Inferior parietal cortex (tissue), 1 donor: Measurements from ENCODE around the gene KCNA3.

Source experiments
- DNase-seq: peaks from one replicate; pipeline ENCODE4 v3.0.0-alpha.2; 2016; ENCODE audit errors: extremely low spot score

The KCNA3 gene

GRCh38 chr1:110674337-110675059 is at the start of gene KCNA3:
KCNA3 (minus strand) TSS chr1:110674940; CDS start chr1:110674809, 131 bp downstream.
- DNase-seq = no peak

- DNase-seq = no peak
These were observed 48.1 kb upstream of the KCNA3 start for GRCh38 chr1:110722807-110723206.

- no peak for DNase-seq
These were observed 45.2 kb upstream of the KCNA3 start for GRCh38 chr1:110719908-110720307.

GRCh38 chr1:110718452-110718851 is 43.7 kb upstream of the KCNA3 start:
- DNase-seq = no peak

GRCh38 chr1:110717179-110717578 is 42.4 kb upstream of the KCNA3 start:
- DNase-seq = no peak

- peak; percentile 32 for DNase-seq
These were observed 39.7 kb upstream of the KCNA3 start for GRCh38 chr1:110714374-110714995.

GRCh38 chr1:110713221-110713620 is 38.5 kb upstream of the KCNA3 start:
- DNase-seq = no peak

GRCh38 chr1:110710314-110710713 is 35.6 kb upstream of the KCNA3 start:
- no peak for DNase-seq

- DNase-seq = no peak
These were observed 34.3 kb upstream of the KCNA3 start for GRCh38 chr1:110708974-110709440.

GRCh38 chr1:110707232-110707631 is 32.5 kb upstream of the KCNA3 start:
- no peak for DNase-seq

- no peak for DNase-seq
These were observed 31.9 kb upstream of the KCNA3 start for GRCh38 chr1:110706621-110707020.

GRCh38 chr1:110702260-110702659 is 27.5 kb upstream of the KCNA3 start:
- no peak for DNase-seq

GRCh38 chr1:110700767-110701166 is 26.0 kb upstream of the KCNA3 start:
- no peak for DNase-seq

GRCh38 chr1:110697606-110698005 is 22.9 kb upstream of the KCNA3 start:
- no peak for DNase-seq

- DNase-seq = no peak
These were observed 22.1 kb upstream of the KCNA3 start for GRCh38 chr1:110696818-110697217.

GRCh38 chr1:110690709-110691365 is 16.1 kb upstream of the KCNA3 start:
- no peak for DNase-seq

- DNase-seq = no peak
These were observed 15.1 kb upstream of the KCNA3 start for GRCh38 chr1:110689868-110690267.

GRCh38 chr1:110688514-110688913 is 13.8 kb upstream of the KCNA3 start:
- no peak for DNase-seq

GRCh38 chr1:110687250-110687649 is 12.5 kb upstream of the KCNA3 start:
- no peak for DNase-seq

GRCh38 chr1:110686188-110686587 is 11.4 kb upstream of the KCNA3 start:
- no peak for DNase-seq

GRCh38 chr1:110684491-110684890 is 9.8 kb upstream of the KCNA3 start:
- no peak for DNase-seq

- DNase-seq = no peak
These were observed 8.2 kb upstream of the KCNA3 start for GRCh38 chr1:110682898-110683297.
